ENCODE measurements around the gene MCHR2.

The MCHR2 gene

GRCh38 chr6:100022847-100023246 lies 28.8 kb upstream of the MCHR2 start:
- no peak overlapping the region for H3K9ac ChIP-seq (ENCODE audit: low read depth, low read length)
- H3K27ac ChIP-seq (ENCODE audit: low read length), result no peak overlapping the region
- H2AFZ ChIP-seq (ENCODE audit: low read depth, low read length), result no peak overlapping the region; the same call in 1 of the 2 replicates
- no peaks in the 10 kb centered on the region for H3K27me3 ChIP-seq (ENCODE audit: insufficient read depth, low read length, poor library complexity)
- H4K20me1 ChIP-seq (ENCODE audit: insufficient read depth, low read length), result no peaks in the 10 kb centered on the region
- no peaks in the 10 kb centered on the region for H3K79me2 ChIP-seq (ENCODE audit: insufficient read depth, low read length)
- no peaks in the 10 kb centered on the region for H3K4me1 ChIP-seq (ENCODE audit: insufficient read depth, low read length)
- H3K4me2 ChIP-seq (ENCODE audit: insufficient read depth, low read length), result no peak overlapping the region
- no peaks in the 10 kb centered on the region for H3K36me3 ChIP-seq (ENCODE audit: insufficient read depth, low read length)
- DNase-seq (no peak), ATAC-seq (ENCODE audit: insufficient read depth, low read depth) (no peak)
- no peak overlapping the region for H3K4me3 ChIP-seq (ENCODE audit: low read depth in 1 of 2, low read length in 2 of 2)
- peaks cover under 1% of the 10 kb centered on the region for H3K9me3 ChIP-seq (ENCODE audit: insufficient read depth, low read length, severe bottlenecking)
- no peak for TF ChIP-seq EZH2 (IDR thresholded peaks at IDR 0.05; ENCODE audit: borderline replicate concordance, low read depth, low read length, severe bottlenecking)
- no peak for TF ChIP-seq CTCF (IDR thresholded peaks at IDR 0.05; ENCODE audit: borderline replicate concordance, extremely low read depth, low read length, poor library complexity, severe bottlenecking)

DNA sequence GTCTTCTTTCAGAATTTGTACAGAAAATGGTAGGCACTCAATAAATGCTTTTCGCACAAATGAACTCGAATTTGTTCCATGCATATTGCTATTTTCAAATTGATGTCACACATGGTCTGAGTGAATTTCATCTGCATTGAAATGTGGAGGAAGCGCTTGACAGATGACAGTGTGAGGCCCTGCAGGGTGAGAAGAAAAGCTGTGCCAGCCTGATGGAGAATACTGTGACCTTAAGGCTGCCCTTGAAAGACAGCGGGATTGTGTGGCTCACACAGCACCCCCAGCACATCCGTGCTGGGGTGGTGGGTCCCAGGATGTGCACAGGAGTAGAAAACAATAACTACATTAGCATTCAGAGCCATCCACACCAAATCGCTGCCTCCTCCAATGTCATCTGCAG lies 14.8 kb upstream of the MCHR2 start:
- H3K4me3 ChIP-seq (ENCODE audit: low read depth in 1 of 2, low read length in 2 of 2), result no peak overlapping the region
- H3K9ac ChIP-seq (ENCODE audit: low read depth, low read length), result no peak overlapping the region
- no peaks in the 10 kb centered on the region for H4K20me1 ChIP-seq (ENCODE audit: insufficient read depth, low read length)
- H2AFZ ChIP-seq (ENCODE audit: low read depth, low read length), result no peak overlapping the region
- H3K4me2 ChIP-seq (ENCODE audit: insufficient read depth, low read length), result no peak overlapping the region
- H3K27ac ChIP-seq (ENCODE audit: low read length), result no peak overlapping the region
- H3K27me3 ChIP-seq (ENCODE audit: insufficient read depth, low read length, poor library complexity), result no peaks in the 10 kb centered on the region
- DNase-seq (no peak), ATAC-seq (ENCODE audit: insufficient read depth, low read depth) (no peak)
- no peaks in the 10 kb centered on the region for H3K79me2 ChIP-seq (ENCODE audit: insufficient read depth, low read length)
- H3K36me3 ChIP-seq (ENCODE audit: insufficient read depth, low read length), result no peaks in the 10 kb centered on the region
- TF ChIP-seq CTCF (IDR thresholded peaks at IDR 0.05; ENCODE audit: borderline replicate concordance, extremely low read depth, low read length, poor library complexity, severe bottlenecking) (no peak), EZH2 (IDR thresholded peaks at IDR 0.05; ENCODE audit: borderline replicate concordance, low read depth, low read length, severe bottlenecking) (no peak)
- no peaks in the 10 kb centered on the region for H3K9me3 ChIP-seq (ENCODE audit: insufficient read depth, low read length, severe bottlenecking)
- H3K4me1 ChIP-seq (ENCODE audit: insufficient read depth, low read length), result no peaks in the 10 kb centered on the region

GRCh38 chr6:100001915-100002388 lies 7.9 kb upstream of the MCHR2 start:
- DNase-seq (peak; percentile 55), ATAC-seq (ENCODE audit: insufficient read depth, low read depth) (peak; percentile 92)
- H3K27ac ChIP-seq (ENCODE audit: low read length), result no peak overlapping the region
- no peaks in the 10 kb centered on the region for H4K20me1 ChIP-seq (ENCODE audit: insufficient read depth, low read length)
- H3K4me3 ChIP-seq (ENCODE audit: low read depth in 1 of 2, low read length in 2 of 2), result no peak overlapping the region
- H3K27me3 ChIP-seq (ENCODE audit: insufficient read depth, low read length, poor library complexity), result no peaks in the 10 kb centered on the region
- no peaks in the 10 kb centered on the region for H3K36me3 ChIP-seq (ENCODE audit: insufficient read depth, low read length)
- H3K79me2 ChIP-seq (ENCODE audit: insufficient read depth, low read length), result no peaks in the 10 kb centered on the region
- H3K9ac ChIP-seq (ENCODE audit: low read depth, low read length), result no peak overlapping the region
- no peaks in the 10 kb centered on the region for H3K9me3 ChIP-seq (ENCODE audit: insufficient read depth, low read length, severe bottlenecking)
- H2AFZ ChIP-seq (ENCODE audit: low read depth, low read length), result no peak overlapping the region
- TF ChIP-seq CTCF (IDR thresholded peaks at IDR 0.05; ENCODE audit: borderline replicate concordance, extremely low read depth, low read length, poor library complexity, severe bottlenecking) (peak; percentile 98), EZH2 (IDR thresholded peaks at IDR 0.05; ENCODE audit: borderline replicate concordance, low read depth, low read length, severe bottlenecking) (no peak)
- H3K4me2 ChIP-seq (ENCODE audit: insufficient read depth, low read length), result no peak overlapping the region
- no peaks in the 10 kb centered on the region for H3K4me1 ChIP-seq (ENCODE audit: insufficient read depth, low read length)

- no peak for ATAC-seq (ENCODE audit: insufficient read depth, low read depth)
- Histone ChIP-seq H3K4me3 (ENCODE audit: low read depth in 1 of 2, low read length in 2 of 2) (no peak overlapping the region), H3K9ac (ENCODE audit: low read depth, low read length) (no peak overlapping the region), H2AFZ (ENCODE audit: low read depth, low read length) (no peak overlapping the region), H4K20me1 (ENCODE audit: insufficient read depth, low read length) (no peaks in the 10 kb centered on the region), H3K4me2 (ENCODE audit: insufficient read depth, low read length) (no peak overlapping the region), H3K27ac (ENCODE audit: low read length) (no peak overlapping the region), H3K27me3 (ENCODE audit: insufficient read depth, low read length, poor library complexity) (no peaks in the 10 kb centered on the region), H3K36me3 (ENCODE audit: insufficient read depth, low read length) (no peaks in the 10 kb centered on the region), H3K79me2 (ENCODE audit: insufficient read depth, low read length) (no peaks in the 10 kb centered on the region), H3K9me3 (ENCODE audit: insufficient read depth, low read length, severe bottlenecking) (no peaks in the 10 kb centered on the region), H3K4me1 (ENCODE audit: insufficient read depth, low read length) (no peaks in the 10 kb centered on the region)
- no peak for DNase-seq
- TF ChIP-seq CTCF (IDR thresholded peaks at IDR 0.05; ENCODE audit: borderline replicate concordance, extremely low read depth, low read length, poor library complexity, severe bottlenecking), result no peak
- no peak for TF ChIP-seq EZH2 (IDR thresholded peaks at IDR 0.05; ENCODE audit: borderline replicate concordance, low read depth, low read length, severe bottlenecking)
Observed at GRCh38 chr6:99997141-99997540, 3.1 kb upstream of the MCHR2 start.
